ENCODE results near the gene ARPC4.

ARPC4 gene

DNA sequence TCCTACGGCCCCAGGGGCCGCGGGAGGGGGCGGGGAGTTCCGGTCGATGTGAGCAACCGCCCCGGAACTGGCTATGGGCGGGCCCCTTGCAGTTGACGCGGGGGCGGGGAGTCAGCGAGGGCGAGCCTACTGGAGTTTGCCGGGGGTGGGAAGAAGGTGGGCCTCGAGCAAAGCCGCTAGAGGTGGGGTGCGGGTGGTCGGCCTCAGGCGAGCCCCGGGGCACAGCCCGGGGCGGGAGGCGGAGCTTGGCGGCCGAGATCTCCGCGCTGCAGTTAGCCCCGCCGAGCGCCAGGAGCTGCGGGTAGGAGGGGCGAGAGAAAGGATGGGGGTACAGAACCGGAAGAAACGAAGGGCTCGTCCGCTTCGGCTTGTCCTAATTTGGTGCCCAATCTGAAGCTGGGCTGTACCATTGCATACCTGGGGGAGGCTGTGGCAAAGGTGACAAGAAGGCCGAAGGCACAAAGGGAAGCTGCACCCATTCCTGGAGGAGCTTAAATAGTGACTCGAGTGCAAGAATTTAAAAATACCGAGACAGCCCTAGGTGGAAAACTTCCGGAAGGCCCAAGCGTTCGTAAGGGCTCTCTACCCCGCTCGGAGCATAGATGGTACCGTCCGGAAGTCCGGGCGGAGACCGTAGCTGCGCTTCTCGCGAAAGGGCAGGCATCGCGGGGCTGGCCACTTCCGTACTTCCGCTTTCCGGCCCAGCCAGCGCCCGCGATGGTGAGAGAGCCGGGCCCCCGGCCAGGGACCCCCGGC lies at the start of gene ARPC4, which contains the start of gene TADA3:
TSS of gene ARPC4 (plus strand) at position 678 of the 756 bp plus-strand sequence. CDS start at position 718, 40 bp downstream.
TSS of gene TADA3 (minus strand) at position 69 of the 756 bp plus-strand sequence. CDS start 1,007 bp downstream, outside the sequence.
- DNase-seq, result peak; percentile 91

DNA sequence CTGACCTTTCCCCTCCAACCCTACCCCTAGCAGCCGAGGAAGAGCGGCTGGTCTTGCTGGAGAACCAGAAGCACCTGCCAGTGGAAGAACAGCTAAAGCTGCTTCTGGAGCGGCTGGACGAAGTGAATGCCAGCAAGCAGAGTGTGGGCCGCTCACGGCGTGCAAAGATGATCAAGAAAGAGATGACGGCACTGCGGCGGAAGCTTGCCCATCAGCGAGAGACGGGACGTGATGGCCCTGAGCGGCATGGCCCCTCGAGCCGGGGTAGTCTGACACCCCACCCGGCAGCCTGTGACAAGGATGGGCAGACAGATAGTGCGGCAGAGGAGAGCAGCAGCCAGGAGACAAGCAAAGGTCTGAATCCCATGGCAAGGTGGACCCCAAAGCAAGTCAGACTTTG lies 49.3 kb upstream of the ARPC4 start:
- no peak for DNase-seq

DNA sequence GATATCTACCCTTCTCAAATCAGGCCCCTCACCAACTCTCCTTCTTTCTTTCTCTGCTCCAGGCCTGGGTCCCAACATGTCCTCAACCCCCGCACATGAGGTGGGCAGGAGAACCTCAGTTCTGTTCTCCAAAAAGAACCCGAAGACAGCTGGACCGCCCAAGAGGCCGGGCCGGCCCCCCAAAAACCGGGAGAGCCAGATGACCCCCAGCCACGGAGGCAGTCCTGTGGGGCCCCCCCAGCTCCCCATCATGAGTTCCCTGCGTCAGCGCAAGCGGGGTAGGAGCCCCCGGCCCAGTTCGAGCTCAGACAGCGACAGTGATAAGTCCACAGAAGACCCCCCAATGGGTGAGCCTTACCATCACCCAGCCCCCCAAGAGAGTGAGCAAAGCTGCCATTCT lies 48.7 kb upstream of the ARPC4 start:
- no peak for DNase-seq

DNA sequence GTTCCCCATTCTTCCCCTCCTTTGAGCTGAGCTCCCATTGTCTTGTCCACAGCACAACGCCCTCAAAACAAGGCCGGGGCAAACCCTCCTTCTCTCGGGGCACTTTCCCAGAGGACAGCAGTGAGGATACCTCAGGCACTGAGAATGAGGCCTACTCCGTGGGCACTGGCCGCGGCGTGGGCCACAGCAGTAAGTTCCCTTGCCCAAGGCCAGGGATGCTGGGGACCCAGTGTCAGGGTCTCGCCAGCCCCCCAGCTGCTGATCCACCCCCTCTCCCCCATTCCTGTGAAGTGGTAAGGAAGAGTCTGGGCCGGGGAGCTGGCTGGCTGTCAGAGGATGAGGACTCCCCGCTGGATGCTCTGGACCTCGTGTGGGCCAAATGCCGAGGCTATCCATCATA lies 47.4 kb upstream of the ARPC4 start:
- DNase-seq, result no peak

DNA sequence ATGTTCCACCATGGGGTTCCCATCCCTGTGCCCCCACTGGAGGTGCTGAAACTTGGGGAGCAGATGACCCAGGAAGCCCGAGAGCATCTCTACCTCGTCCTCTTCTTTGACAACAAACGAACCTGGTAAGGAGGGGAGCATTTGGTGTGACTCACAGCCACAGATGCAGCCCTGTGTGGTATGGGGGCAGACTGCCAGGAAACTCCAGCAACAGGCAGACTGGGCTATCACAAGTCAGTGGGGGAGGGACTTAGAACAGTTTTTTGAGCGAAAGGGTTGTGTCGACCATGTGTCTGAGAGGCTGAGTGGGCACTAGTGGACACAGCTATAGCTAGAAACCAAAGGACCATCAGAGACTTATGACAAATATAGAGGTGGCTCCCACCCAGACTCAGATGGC lies 46.6 kb upstream of the ARPC4 start:
- no peak for DNase-seq

DNA sequence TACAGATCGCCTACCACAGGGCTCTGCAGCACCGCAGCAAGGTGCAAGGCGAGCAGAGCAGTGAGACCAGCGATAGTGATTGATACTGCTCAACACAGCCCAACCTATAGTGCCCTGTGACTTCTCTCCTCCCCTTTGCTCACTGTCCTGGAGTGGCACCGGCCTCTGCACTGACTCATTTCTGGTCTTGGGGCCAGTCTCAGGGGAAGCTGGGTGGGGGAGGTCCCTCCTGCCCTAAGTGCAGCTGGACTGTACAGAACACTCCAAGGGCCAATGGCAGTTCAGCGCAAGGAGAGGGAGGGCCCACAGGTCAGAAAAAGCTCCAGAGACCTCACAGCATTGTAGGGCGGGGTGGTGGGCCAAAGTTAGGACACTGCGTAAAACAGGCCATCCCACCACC lies 45.6 kb upstream of the ARPC4 start:
- no peak for DNase-seq

DNA sequence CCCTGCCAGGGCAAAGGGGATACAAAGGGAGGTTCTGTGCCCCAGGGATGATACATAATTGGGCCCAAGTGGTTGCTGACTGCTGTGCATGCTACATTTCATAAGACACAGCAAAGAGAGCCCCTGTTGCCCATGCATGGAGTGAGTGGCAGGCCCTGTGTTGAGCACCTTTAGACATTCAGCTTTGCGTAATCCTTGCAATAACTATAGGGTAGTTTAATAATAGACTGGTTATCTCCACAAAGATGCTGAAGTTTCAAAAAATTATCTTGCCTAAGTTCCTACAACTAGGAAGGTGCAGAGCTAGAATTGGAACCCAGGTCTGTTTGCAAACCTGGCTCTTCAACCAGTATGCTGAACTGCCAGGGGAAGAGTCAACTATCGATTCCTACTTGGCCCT lies 44.9 kb upstream of the ARPC4 start:
- DNase-seq, result no peak

DNA sequence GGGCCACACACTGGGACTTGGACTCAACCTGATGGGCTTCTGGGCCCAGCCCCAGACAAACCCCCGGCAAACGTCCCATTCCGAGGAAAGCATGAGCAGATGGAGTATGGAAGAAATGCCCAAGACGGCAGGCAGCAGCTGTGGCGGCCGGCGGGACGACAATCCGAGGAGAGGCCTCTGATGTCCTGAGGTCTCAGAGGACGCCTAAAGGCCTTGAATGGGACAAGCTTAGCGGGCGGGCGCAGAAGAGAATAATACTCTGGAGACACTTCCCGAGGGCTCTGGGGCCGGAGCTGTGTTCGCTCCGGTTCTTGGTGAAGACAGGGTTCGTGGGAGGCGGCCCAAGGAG lies 43.6 kb upstream of the ARPC4 start:
- DNase-seq, result no peak

DNA sequence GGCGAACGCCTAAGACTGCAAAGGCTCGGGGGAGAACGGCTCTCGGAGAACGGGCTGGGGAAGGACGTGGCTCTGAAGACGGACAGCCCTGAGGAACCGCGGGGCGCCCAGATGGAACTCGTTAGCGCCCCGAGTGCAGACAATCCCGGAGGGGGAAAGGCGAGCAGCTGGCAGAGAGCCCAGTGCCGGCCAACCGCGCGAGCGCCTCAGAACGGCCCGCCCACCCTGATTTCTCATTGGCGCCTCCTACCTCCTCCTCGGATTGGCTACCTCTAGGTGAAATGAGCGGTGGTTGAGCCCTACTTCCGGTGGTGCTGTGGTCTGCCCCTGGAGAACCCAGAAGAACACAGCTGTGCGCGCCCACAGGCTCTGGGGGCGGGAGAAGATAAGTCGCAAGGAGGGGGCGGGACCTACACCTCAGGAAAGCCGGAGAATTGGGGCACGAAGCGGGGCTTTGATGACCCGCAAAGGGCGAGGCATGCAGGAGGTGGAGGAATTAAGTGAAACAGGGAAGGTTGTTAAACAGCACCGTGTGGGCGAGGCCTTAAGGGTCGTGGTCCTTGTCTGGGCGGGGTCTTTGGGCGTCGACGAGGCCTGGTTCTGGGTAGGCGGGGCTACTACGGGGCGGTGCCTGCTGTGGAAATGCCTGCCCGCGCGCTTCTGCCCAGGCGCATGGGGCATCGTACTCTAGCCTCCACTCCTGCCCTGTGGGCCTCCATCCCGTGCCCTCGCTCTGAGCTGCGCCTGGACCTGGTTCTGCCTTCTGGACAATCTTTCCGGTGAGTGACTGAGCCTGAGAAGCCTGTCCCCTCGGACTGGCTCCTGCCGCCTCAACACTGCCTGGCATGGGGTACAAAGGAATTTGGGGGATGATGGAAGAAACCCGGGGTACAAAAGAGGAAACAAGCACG lies 43.0 kb upstream of the ARPC4 start, which contains the start of gene OGG1:
TSS of gene OGG1 (plus strand) at position 308 of the 911 bp plus-strand sequence. CDS start at position 643, 335 bp downstream.
- DNase-seq, result peak; percentile 95 to 96

DNA sequence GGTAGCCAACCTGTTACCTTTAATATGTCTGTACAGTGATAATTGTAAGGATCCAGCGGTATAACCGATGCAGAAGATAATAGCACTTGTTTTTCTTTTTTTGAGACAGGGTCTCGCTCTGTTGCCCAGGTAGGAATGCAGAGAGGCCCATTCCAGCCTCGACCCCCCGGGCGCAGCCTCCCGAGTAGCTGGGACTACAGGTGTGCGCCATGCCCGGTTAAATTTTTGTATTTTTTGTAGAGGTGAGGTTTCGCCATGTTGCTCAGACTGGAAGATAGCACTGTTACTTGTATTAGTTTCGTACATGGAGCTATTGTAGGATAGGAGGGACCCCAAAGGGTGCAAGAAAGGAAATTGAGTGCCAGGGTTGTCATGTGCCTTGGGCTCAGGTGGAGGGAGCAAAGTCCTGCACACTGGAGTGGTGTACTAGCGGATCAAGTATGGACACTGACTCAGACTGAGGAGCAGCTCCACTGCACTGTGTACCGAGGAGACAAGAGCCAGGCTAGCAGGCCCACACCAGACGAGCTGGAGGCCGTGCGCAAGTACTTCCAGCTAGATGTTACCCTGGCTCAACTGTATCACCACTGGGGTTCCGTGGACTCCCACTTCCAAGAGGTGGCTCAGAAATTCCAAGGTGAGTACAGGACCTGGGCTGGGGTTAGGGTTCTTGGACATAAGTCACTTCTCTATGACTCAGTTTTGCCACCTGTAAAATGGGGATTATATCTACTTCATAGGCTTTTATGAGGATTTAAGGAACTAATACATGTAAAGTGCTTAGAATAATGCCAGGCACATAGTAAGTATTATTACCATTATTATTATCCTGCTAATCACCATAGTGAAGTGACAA lies 42.1 kb upstream of the ARPC4 start:
- DNase-seq, result no peak

DNA sequence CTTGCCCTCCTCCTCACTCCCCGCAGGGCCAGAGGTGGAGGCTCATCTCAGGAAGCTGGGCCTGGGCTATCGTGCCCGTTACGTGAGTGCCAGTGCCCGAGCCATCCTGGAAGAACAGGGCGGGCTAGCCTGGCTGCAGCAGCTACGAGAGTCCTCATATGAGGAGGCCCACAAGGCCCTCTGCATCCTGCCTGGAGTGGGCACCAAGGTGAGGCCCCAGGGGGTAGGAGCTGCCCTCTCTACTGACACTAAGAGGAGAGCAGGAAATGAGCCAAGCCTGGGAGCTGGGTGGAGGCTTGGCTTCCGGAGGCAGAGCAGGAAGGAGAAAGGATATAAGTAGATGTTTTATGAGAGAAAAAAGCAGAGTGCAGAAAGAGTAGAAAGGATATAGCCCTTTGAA lies 38.2 kb upstream of the ARPC4 start:
- no peak for DNase-seq

DNA sequence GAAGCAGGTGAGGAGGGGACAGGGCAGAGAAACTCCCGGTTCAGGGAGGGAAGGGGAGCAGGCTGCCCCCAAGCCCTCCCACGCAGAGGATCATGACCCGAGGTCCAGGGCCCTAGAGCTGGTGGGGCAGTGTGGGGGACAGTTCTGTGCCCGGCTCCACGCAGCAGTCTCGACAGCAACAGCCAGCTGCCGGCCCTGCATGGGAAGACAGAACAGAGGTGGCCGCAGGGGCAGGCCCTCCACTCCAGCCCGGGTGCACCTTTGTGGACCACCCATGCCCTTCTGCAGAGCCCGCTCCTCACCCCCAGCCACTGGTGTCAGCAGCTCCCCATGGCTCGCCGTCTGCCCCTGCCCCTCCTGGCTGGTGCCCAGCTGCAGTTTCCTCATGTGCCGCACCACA lies 35.5 kb upstream of the ARPC4 start:
- no peak for DNase-seq

DNA sequence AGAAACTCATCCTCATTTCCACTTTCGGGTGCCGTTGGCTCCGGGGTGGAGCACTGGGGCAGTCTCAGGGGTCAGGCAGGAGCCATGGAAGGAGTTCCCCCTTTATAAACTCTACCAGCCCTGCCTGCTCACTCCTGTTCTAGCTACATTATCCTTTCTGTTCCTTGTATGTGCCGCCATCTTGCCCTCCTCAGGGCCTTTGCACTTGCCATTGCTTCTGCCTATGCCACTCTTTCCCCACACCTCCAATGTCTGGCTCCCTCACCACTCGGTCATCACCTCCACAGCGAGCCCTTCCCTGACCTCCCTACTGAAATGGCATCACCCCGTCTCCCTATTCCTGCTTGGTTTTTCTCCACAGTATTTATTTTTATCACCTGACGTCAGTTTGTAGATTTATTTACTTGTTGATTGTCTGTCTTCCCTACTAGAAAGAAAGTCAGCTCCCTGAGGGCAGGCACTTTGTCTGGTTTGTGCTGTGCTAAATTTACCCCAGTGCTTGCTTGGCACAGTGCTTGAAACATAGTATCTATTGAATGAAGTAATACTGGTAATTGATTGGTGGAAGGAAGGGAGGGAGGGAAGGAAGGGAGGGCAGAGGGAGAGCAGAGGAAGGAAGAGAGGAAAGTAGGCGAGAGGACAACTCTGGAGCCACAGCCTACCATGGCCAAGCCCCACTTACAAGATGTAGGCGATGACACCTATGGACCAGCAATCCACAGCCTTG lies 31.9 kb upstream of the ARPC4 start:
- DNase-seq, result no peak

DNA sequence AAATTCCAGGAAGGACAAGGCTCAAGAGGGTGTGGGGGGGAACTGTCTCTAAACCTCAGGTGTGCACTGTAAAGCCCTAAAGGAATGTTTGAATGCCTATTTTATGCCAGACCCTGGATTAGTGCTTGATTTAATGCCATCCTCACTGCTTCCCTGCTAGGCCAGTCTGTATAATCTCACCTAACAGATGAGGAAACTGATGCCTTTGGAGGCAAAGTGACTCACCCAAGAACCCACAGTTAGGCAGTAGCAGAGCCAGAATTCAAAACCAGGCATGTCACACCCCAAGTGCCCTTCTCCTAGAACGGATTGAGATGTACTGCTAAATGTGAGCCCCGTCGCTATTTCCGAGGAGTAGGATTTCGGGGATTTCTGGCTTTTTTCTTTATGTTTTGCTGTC lies 31.0 kb upstream of the ARPC4 start:
- no peak for DNase-seq

DNA sequence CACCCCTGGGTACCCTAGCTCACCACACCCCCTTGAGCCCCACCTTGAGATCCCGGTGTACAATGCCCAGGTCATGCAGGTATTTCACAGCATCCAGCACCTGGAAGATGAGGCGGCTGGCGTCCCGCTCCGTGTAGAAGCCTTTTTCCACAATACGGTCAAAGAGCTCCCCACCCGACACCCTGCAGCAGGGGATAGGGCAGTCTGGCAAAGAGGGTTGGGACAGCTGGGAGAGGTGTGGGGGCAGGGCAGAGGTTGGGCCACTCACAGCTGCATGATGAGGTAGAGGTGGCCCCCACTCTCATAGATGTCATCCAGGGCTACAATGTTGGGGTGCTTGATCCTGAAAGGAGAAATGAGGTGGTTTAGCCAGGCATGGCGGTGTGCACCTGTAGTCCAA lies 30.0 kb upstream of the ARPC4 start:
- DNase-seq, result no peak

DNA sequence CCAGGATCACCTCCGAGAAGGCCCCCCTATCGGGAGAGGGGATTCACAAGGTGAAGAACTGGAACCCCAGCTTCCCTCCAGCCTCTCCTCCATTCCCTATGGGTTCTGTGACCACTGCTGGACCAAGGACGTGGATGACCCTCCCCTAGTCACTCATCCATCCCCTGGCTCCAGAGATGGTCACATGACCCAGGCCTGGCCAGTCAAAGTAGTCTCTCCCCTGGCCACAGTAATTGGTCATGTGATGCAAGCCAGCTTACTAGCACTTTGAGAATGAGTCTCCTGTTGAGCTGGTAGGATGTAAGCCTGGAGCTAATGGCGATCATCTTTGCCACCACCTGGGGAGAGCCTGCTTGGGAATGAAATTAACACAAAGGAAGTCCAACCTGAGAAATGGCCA lies 27.0 kb upstream of the ARPC4 start:
- DNase-seq, result no peak

DNA sequence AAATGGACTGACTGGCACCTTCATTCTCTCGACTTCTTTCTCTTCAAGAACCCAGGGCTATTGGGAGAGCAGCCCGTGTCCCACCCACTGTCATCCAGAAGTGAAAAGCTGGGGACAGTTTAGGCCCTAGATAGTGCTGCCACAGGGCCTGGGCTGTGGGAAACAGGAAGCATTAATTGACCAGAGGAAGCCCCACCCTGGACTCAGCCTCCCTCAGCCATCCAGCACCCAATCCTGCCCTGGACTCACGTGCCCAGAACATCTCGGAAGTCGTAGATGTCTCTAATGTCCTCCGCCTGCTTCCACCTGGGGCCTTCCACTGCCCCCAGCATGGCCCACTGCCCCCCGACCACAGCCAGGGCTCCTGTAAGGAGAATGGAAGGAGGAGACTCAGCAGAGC lies 25.5 kb upstream of the ARPC4 start:
- peak in 1 of 2 donors; percentile 37 for DNase-seq

DNA sequence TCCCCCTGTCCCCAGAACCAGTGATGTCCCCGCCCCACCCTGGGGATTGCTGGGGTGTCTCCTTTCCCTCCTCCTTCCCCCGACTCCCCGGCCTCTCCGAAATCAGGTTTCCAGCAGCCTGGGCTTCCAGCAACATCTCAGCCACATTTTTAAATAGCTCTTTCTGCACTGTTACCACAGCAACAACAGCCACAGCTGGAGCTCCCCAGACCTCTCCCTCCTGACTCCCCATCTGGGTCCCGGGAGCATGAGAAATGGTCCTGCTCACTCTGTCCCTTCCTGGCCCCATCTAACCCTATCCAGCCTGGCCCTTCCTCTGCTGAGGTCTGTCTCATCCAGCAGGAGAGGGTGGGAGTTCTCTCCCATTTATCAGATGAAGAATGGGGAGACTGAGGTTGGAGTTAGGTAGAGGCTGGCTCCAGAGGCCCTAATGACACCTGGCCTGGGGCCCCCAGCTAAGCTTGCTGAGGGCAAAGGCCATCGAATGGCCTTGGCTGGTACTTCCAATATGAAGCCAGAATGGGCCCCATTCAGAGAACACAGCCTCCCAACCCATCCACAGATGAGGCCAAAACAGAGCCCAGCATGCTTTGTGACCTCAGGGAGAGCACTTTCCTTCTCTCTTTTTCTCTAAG lies 24.6 kb upstream of the ARPC4 start:
- DNase-seq, result no peak

DNA sequence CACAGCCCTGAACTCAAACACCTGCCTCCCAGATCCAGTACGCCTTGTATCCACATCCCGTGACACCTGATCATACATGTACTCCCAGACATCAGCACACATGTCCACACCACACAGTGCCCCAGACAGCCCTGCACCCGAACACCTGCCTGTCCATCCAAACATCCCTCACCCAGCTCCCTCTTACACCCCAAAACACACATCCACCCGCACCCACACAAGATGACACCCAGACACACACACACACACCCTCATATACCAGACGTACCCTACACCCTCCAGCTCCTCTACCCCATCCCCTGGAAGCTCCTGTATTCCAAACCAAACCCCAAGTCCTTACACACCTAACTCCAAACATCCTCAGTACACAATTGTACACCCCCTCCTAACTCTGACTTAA lies 23.9 kb upstream of the ARPC4 start:
- DNase-seq, result no peak

DNA sequence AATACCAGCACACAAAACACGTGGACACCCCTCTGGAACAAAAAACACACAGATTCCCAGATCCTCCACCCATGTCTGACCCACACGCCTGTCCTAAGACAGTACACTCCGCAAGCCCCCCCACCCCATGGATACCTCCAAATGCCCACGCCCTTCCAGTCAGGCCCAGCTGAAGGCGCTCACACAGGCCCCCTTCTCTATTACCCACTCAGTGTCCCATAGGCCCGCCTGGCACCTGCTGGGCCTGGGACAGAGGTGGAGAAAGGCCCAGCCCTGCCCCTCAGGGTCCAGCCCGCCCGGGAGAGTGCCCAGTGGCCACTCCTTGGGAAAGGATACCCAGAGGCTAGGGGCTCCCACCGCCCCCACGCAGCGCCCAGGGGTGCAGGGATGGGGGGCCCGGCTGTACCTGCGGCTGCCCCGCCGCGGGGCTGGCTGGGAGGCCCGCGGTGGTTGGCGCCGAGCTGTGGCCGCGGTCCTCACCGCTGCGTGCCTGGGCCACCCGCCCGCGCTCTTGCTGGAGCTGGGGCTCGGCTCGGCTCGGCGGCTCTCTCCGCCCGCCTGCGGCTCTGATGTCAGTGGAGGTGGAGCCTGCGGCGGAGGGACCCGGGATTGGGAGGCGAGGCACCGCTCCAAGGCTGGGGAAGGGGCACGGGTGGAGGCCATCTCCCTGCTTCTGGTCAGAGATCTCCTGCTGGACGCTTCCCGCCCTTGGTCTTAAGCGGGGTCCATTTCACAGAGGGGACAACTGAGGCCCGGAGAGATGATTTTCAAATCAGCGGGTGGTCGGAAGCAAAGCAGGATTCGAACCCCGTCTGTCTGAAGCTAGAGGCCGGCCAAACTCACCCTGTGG lies 23.2 kb upstream of the ARPC4 start, which contains the start of gene CAMK1:
TSS of gene CAMK1 (minus strand) at position 522 of the 850 bp plus-strand sequence. CDS start 2,198 bp downstream, outside the sequence.
- DNase-seq, result peak; percentile 54 to 55
